Type B pancreatic cell (in vitro differentiated cells): Measurements from ENCODE around the gene UNC13A. TPM values are rescaled to one million over a fixed set of nuclear protein-coding genes. Genes with fewer than 3 reads are reported as not detected.

Experiments used
- DNase-seq: peaks from one replicate; pipeline ENCODE4 v3.0.0; 2021; ENCODE audit warnings: mixed read lengths; ENCODE audit not compliant: unreplicated experiment; ENCODE audit errors: extremely low spot score
- H3K27ac Mint-ChIP-seq: 2 replicates; pipeline ENCODE4 v1.8.0; 2021; ENCODE audit warnings: mild to moderate bottlenecking, mixed read lengths
- H3K27me3 Mint-ChIP-seq: 2 replicates; pipeline ENCODE4 v1.8.0; 2021; ENCODE audit warnings: mixed read lengths
- H3K36me3 Mint-ChIP-seq: 2 replicates; pipeline ENCODE4 v1.8.0; 2021; ENCODE audit warnings: mixed read lengths
- H3K4me1 Mint-ChIP-seq: one replicate; pipeline ENCODE4 v1.8.0; 2021; ENCODE audit warnings: mixed read lengths; ENCODE audit not compliant: unreplicated experiment
- H3K4me3 Mint-ChIP-seq: 2 replicates; pipeline ENCODE4 v1.8.0; 2021; ENCODE audit warnings: mild to moderate bottlenecking, mixed read lengths
- H3K9me3 Mint-ChIP-seq: 2 replicates; pipeline ENCODE4 v1.8.0; 2021; ENCODE audit warnings: mixed read lengths
- total RNA-seq: library from RNA; stranded (reverse); gene quantifications from 2 replicates; pipeline ENCODE4 v1.2.1, GENCODE V29; 2021; ENCODE audit warnings: low replicate concordance
- TF ChIP-seq, protein P1 (sequence below): fragments of 200-600 bp; sonication (generic); conservative IDR thresholded peaks from 2 replicates; pipeline ENCODE4 v1.5.0; 2021; ENCODE audit warnings: antibody characterized with exemption, mild to moderate bottlenecking

UNC13A gene
- total RNA-seq, 1 donor from 2014 or later: 4.3 TPM

DNA sequence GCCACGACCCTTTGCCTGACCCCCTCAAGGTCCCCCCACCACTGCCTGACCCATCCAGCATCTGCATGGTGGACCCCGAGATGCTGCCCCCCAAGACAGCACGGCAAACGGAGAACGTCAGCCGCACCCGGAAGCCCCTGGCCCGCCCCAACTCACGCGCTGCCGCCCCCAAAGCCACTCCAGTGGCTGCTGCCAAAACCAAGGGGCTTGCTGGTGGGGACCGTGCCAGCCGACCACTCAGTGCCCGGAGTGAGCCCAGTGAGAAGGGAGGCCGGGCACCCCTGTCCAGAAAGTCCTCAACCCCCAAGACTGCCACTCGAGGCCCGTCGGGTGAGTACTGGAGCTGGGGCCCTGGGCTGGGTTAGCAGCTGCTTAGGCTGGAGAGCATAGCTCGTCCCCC is 39.7 kb upstream of the UNC13A start:
- H3K36me3 Mint-ChIP-seq: peaks cover 27% of the 10 kb centered on the region
- no peak overlapping the region for H3K4me3 Mint-ChIP-seq
- H3K27me3 Mint-ChIP-seq: no peaks in the 10 kb centered on the region
- H3K27ac Mint-ChIP-seq: no peak overlapping the region
- no peak for DNase-seq
- H3K9me3 Mint-ChIP-seq: no peaks in the 10 kb centered on the region
- TF ChIP-seq, protein P1, sequence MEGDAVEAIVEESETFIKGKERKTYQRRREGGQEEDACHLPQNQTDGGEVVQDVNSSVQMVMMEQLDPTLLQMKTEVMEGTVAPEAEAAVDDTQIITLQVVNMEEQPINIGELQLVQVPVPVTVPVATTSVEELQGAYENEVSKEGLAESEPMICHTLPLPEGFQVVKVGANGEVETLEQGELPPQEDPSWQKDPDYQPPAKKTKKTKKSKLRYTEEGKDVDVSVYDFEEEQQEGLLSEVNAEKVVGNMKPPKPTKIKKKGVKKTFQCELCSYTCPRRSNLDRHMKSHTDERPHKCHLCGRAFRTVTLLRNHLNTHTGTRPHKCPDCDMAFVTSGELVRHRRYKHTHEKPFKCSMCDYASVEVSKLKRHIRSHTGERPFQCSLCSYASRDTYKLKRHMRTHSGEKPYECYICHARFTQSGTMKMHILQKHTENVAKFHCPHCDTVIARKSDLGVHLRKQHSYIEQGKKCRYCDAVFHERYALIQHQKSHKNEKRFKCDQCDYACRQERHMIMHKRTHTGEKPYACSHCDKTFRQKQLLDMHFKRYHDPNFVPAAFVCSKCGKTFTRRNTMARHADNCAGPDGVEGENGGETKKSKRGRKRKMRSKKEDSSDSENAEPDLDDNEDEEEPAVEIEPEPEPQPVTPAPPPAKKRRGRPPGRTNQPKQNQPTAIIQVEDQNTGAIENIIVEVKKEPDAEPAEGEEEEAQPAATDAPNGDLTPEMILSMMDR: no peak
- peaks cover 5% of the 10 kb centered on the region for H3K4me1 Mint-ChIP-seq

GRCh38 chr19:17726964-17727773 is 39.0 kb upstream of the UNC13A start:
- Mint-ChIP-seq H3K4me3 (no peak overlapping the region), H3K4me1 (peaks cover 5% of the 10 kb centered on the region), H3K36me3 (peaks cover 26% of the 10 kb centered on the region), H3K9me3 (no peaks in the 10 kb centered on the region), H3K27me3 (no peaks in the 10 kb centered on the region), H3K27ac (no peak overlapping the region)
- TF ChIP-seq, protein P1: no peak
- no peak for DNase-seq

DNA sequence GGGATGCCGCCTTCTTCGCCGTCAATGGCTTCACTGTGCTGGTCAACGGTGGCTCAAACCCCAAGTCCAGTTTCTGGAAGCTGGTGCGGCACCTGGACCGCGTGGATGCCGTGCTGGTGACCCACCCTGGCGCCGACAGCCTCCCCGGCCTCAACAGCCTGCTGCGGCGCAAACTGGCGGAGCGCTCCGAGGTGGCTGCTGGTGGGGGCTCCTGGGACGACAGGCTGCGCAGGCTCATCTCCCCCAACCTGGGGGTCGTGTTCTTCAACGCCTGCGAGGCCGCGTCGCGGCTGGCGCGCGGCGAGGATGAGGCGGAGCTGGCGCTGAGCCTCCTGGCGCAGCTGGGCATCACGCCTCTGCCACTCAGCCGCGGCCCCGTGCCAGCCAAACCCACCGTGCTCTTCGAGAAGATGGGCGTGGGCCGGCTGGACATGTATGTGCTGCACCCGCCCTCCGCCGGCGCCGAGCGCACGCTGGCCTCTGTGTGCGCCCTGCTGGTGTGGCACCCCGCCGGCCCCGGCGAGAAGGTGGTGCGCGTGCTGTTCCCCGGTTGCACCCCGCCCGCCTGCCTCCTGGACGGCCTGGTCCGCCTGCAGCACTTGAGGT is 38.1 kb upstream of the UNC13A start:
- peaks cover 17% of the 10 kb centered on the region for H3K36me3 Mint-ChIP-seq
- no peaks in the 10 kb centered on the region for H3K27me3 Mint-ChIP-seq
- no peak overlapping the region for H3K27ac Mint-ChIP-seq
- H3K4me3 Mint-ChIP-seq: no peak overlapping the region
- peaks cover 6% of the 10 kb centered on the region for H3K4me1 Mint-ChIP-seq
- DNase-seq: no peak
- H3K9me3 Mint-ChIP-seq: no peaks in the 10 kb centered on the region
- TF ChIP-seq, protein P1: no peak

- peaks cover 9% of the 10 kb centered on the region for H3K4me1 Mint-ChIP-seq
- TF ChIP-seq, protein P1: peak; percentile 55
- no peaks in the 10 kb centered on the region for H3K9me3 Mint-ChIP-seq
- peaks cover 11% of the 10 kb centered on the region for H3K36me3 Mint-ChIP-seq
- DNase-seq: no peak
- no peak overlapping the region for H3K4me3 Mint-ChIP-seq
- H3K27ac Mint-ChIP-seq: no peak overlapping the region
- no peaks in the 10 kb centered on the region for H3K27me3 Mint-ChIP-seq
These were observed 37.4 kb upstream of the UNC13A start for GRCh38 chr19:17725422-17726078.

DNA sequence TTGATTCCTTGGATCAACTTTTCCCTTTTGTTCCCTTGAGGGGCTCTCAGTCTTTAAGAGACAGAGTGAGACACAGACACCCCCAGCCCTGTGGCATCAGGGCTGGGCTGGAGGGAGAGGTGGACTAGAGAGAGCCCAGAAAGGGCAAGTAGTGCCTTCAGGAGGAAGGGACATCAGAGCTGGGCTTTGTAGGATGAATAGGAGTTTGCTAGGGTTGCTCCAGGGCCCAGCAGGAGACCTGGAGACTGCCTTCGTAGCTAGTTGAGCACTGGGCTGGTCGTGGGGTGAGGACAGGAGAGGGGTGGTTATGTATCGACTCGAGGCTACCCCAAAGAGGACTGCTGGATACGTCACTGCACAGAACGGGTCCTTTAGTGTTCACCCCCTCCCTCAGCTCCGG is 36.5 kb upstream of the UNC13A start:
- no peak for DNase-seq
- H3K9me3 Mint-ChIP-seq: no peaks in the 10 kb centered on the region
- H3K27ac Mint-ChIP-seq: peak overlapping the region; percentile 46
- TF ChIP-seq, protein P1: no peak
- H3K4me3 Mint-ChIP-seq: no peak overlapping the region
- peaks cover 3% of the 10 kb centered on the region for H3K36me3 Mint-ChIP-seq
- peaks cover 14% of the 10 kb centered on the region for H3K4me1 Mint-ChIP-seq
- no peaks in the 10 kb centered on the region for H3K27me3 Mint-ChIP-seq
